OCI-LY1 (cell line): ENCODE data around the gene TFEB.

Experiments
- H2AFZ ChIP-seq: fragments of 200-600 bp; sonication (generic), shearing (Covaris generic); 2 replicates; pipeline ENCODE4 v1.6.0; 2014; ENCODE audit warnings: antibody characterized with exemption, mild to moderate bottlenecking, low read length
- H3F3A ChIP-seq: fragments of 200-600 bp; sonication (generic), shearing (Covaris generic); 2 replicates; pipeline ENCODE4 v1.6.0; 2014; ENCODE audit warnings: mild to moderate bottlenecking, antibody characterized with exemption, low read length, moderate library complexity; ENCODE audit not compliant: insufficient read depth
- H3K27ac ChIP-seq: fragments of 200-600 bp; sonication (generic); 2 replicates; pipeline ENCODE4 v1.5.1; 2014; ENCODE audit warnings: low read length, mixed run types, mild to moderate bottlenecking, low read depth; ENCODE audit not compliant: poor library complexity, severe bottlenecking
- H3K27me3 ChIP-seq: fragments of 200-600 bp; sonication (generic); 2 replicates; pipeline ENCODE4 v1.6.0; 2014; ENCODE audit warnings: antibody characterized with exemption, mild to moderate bottlenecking, low read length, moderate library complexity; ENCODE audit not compliant: insufficient read depth
- H3K36me3 ChIP-seq: fragments of 200-600 bp; sonication (generic); 2 replicates; pipeline ENCODE4 v1.6.1; 2014; ENCODE audit warnings: mild to moderate bottlenecking, antibody characterized with exemption, low read length, moderate library complexity, mixed read lengths; ENCODE audit not compliant: insufficient read depth
- H3K4me1 ChIP-seq: fragments of 200-600 bp; sonication (generic); 2 replicates; pipeline ENCODE4 v1.5.1; 2014; ENCODE audit warnings: mild to moderate bottlenecking, low read length, moderate library complexity; ENCODE audit not compliant: insufficient read depth, severe bottlenecking
- H3K4me2 ChIP-seq: fragments of 200-600 bp; sonication (generic), shearing (Covaris generic); 2 replicates; pipeline ENCODE4 v1.6.1; 2014; ENCODE audit warnings: low read length
- H3K4me3 ChIP-seq: fragments of 200-600 bp; sonication (generic); 2 replicates; pipeline ENCODE4 v1.5.1; 2014; ENCODE audit warnings: low read length, low read depth, mild to moderate bottlenecking, mixed read lengths; ENCODE audit not compliant: poor library complexity, severe bottlenecking
- H3K79me2 ChIP-seq: fragments of 200-600 bp; shearing (Covaris generic); 2 replicates; pipeline ENCODE4 v1.6.1; 2016; ENCODE audit warnings: mixed run types, low read length, mixed read lengths; ENCODE audit not compliant: insufficient read depth
- H3K9ac ChIP-seq: fragments of 200-600 bp; sonication (generic), shearing (Covaris generic); 2 replicates; pipeline ENCODE4 v1.6.1; 2014; ENCODE audit warnings: mild to moderate bottlenecking, low read length, mixed read lengths
- H3K9me2 ChIP-seq: fragments of 200-600 bp; sonication (generic), shearing (Covaris generic); 2 replicates; pipeline ENCODE4 v1.6.1; 2014; ENCODE audit warnings: low read depth, mild to moderate bottlenecking, low read length, mixed read lengths
- H3K9me3 ChIP-seq: fragments of 200-600 bp; shearing (Covaris generic); 2 replicates; pipeline ENCODE4 v1.6.1; 2014; ENCODE audit warnings: low read length, mixed read lengths
- H4K20me1 ChIP-seq: fragments of 200-600 bp; sonication (generic), shearing (Covaris generic); 2 replicates; pipeline ENCODE4 v1.6.0; 2016; ENCODE audit warnings: mild to moderate bottlenecking, low read length; ENCODE audit not compliant: insufficient read depth
- CTCF ChIP-seq: fragments of 200-600 bp; sonication (generic), shearing (Covaris generic); IDR thresholded peaks from 2 replicates; pipeline ENCODE4 v1.5.1; 2017; ENCODE audit warnings: mild to moderate bottlenecking, antibody characterized with exemption, low read length, moderate library complexity, mixed read lengths
- EZH2 ChIP-seq: fragments of 200-600 bp; sonication (generic), shearing (Covaris generic); IDR thresholded peaks from 2 replicates; pipeline ENCODE4 v1.8.0; 2017; ENCODE audit warnings: borderline replicate concordance, mixed run types, mild to moderate bottlenecking, antibody characterized with exemption, low read length, moderate library complexity, mixed read lengths

Gene TFEB

DNA sequence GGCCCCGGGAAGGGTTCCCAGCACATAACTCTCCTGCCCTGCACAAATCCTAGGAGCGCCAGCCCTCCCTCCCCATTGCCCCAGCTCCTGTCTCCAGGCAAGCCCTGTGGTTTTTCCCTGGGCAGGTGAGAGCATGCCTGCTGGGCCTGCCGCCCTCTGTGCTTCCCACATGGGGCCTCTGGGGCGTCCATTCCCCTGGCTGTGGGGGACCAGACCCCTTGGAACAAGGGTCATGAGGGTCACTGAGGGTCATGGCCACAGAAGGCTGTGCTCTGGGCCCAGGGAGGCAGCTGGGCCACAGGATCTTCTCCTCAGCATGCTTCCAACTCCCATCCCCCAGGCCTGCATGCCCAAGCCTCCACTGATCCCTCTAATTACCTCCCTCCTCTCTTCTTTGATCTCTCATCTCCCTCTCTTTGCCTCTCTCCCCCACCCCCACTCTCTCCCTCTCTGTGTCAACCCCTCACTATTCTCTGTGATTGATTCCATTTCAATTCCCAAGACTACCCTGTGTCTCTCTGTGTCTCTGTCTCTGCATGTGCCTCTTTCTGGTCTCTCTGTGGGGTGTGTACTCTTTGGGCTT lies 91.0 kb downstream of the TFEB start:
- TF ChIP-seq EZH2 (no peak), CTCF (no peak)
- Histone ChIP-seq H3K4me3 (no peak overlapping the region), H3K4me2 (no peak overlapping the region), H2AFZ (no peak overlapping the region), H3K9me2 (no peaks in the 10 kb centered on the region), H4K20me1 (no peaks in the 10 kb centered on the region), H3F3A (no peaks in the 10 kb centered on the region), H3K27ac (no peak overlapping the region), H3K27me3 (peaks cover 4% of the 10 kb centered on the region; the same call in 1 of the 2 replicates), H3K9me3 (no peaks in the 10 kb centered on the region), H3K9ac (no peak overlapping the region), H3K36me3 (no peaks in the 10 kb centered on the region), H3K4me1 (no peaks in the 10 kb centered on the region), H3K79me2 (no peaks in the 10 kb centered on the region)

DNA sequence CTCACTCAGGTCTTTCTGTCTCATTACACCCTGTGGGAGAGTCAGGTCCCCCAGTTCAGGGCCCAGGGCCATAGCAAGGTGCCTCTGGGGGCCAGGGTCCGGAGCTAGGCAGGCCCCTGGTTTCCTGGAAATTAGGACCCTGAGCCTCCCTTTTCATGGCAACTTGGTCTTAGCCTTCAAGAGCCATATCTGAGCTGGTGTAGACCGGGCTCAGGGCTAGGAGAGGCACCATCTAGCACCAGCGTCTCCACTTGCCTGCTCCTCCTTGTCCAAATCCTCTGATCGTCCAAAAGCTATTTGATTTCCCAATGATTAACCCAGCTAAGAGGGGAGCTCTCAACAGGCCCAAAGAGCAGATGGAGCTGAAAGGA lies 91.5 kb downstream of the TFEB start:
- TF ChIP-seq CTCF (no peak), EZH2 (no peak)
- H3K27ac ChIP-seq: no peak overlapping the region
- H3K9ac ChIP-seq: no peak overlapping the region
- H3K4me1 ChIP-seq: no peaks in the 10 kb centered on the region
- no peaks in the 10 kb centered on the region for H3K9me3 ChIP-seq
- no peak overlapping the region for H3K4me3 ChIP-seq
- no peaks in the 10 kb centered on the region for H3K79me2 ChIP-seq
- no peaks in the 10 kb centered on the region for H4K20me1 ChIP-seq
- H3K4me2 ChIP-seq: no peak overlapping the region
- peaks cover 4% of the 10 kb centered on the region; the same call in 1 of the 2 replicates for H3K27me3 ChIP-seq
- H3K36me3 ChIP-seq: no peaks in the 10 kb centered on the region
- no peaks in the 10 kb centered on the region for H3K9me2 ChIP-seq
- no peak overlapping the region for H2AFZ ChIP-seq
- H3F3A ChIP-seq: no peaks in the 10 kb centered on the region

DNA sequence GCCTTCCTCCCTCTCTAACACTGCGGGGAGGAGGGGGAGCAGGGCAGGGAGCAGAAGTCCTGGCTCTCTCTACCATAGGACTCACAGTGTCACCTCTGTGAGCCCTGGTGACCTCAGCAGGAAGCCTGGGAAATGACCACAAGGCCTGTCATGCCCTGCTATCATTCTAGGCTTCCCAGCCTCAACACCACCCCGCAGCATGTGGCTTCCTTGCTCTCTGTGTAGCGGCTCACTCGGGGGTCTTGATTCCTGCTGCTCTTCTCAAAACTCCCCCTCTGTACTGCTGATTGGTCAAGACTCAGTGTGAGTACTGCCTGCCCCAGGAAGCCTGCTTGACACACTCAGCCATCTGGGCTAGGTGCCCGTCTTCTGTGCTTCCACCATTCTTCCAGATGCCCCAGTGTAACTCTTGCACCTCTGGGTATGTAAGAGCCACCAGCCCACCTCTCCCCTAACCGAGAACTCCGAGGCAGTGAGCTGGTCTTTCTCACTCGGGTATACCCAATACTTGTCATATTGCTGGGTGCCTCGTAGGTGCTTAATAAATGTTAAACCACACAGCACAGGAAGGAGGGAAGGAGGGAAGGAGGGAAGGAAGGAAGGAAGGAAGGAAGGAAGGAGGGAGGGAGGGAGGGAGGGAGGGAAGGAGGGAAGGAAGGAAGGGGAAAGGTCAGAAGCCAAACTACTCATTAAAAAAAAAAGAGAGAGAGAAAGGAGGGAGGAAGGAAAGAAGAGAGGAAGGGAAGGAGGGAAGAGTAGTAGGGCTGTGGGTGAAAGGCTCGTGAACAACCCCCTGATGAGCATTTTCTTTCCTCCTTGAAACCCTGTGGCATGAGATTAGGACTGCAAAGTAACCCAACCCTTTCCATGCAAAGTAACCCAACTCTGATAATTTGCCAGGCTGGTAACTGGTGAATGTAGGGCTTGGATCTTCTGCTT lies 92.2 kb downstream of the TFEB start:
- H3K9me3 ChIP-seq: no peaks in the 10 kb centered on the region
- H3K9ac ChIP-seq: no peak overlapping the region
- no peak overlapping the region for H3K4me2 ChIP-seq
- no peak overlapping the region for H3K4me3 ChIP-seq
- H3K27me3 ChIP-seq: peaks cover 4% of the 10 kb centered on the region; the same call in 1 of the 2 replicates
- H3F3A ChIP-seq: no peaks in the 10 kb centered on the region
- H3K4me1 ChIP-seq: no peaks in the 10 kb centered on the region
- no peaks in the 10 kb centered on the region for H3K36me3 ChIP-seq
- no peak overlapping the region for H3K27ac ChIP-seq
- H2AFZ ChIP-seq: no peak overlapping the region
- H3K9me2 ChIP-seq: no peaks in the 10 kb centered on the region
- TF ChIP-seq CTCF: no peak
- no peak for TF ChIP-seq EZH2
- H3K79me2 ChIP-seq: no peaks in the 10 kb centered on the region
- no peaks in the 10 kb centered on the region for H4K20me1 ChIP-seq
